Measurements from ENCODE around the gene CYRIA. TPM values are rescaled to one million over a fixed set of nuclear protein-coding genes. Genes with fewer than 3 reads are reported as not detected.

The CYRIA gene
- total RNA-seq, 1 donor from 2014 or later: 0.91 TPM

GRCh38 chr2:16680781-16681180, 15.1 kb upstream of the CYRIA start:
- Mint-ChIP-seq H3K27me3 (peaks cover 8% of the 10 kb centered on the region), H3K27ac (no peak overlapping the region), H3K36me3 (ENCODE audit: insufficient read depth) (no peaks in the 10 kb centered on the region), H3K4me3 (ENCODE audit: low read depth) (no peak overlapping the region), H3K4me1 (ENCODE audit: low read depth) (no peaks in the 10 kb centered on the region), H3K9me3 (ENCODE audit: low read depth) (peaks cover 5% of the 10 kb centered on the region)
- no peak for DNase-seq (ENCODE audit: low spot score, unreplicated experiment)
- no peak for TF ChIP-seq CTCF (IDR thresholded peaks at IDR 0.05; ENCODE audit: unreplicated experiment)

- no peak for TF ChIP-seq CTCF (IDR thresholded peaks at IDR 0.05; ENCODE audit: unreplicated experiment)
- peaks cover 8% of the 10 kb centered on the region for H3K27me3 Mint-ChIP-seq
- H3K9me3 Mint-ChIP-seq (ENCODE audit: low read depth): peaks cover 5% of the 10 kb centered on the region
- DNase-seq (ENCODE audit: low spot score, unreplicated experiment): no peak
- no peaks in the 10 kb centered on the region for H3K36me3 Mint-ChIP-seq (ENCODE audit: insufficient read depth)
- no peak overlapping the region for H3K4me3 Mint-ChIP-seq (ENCODE audit: low read depth)
- H3K4me1 Mint-ChIP-seq (ENCODE audit: low read depth): no peaks in the 10 kb centered on the region
- no peak overlapping the region for H3K27ac Mint-ChIP-seq
Measured at GRCh38 chr2:16680304-16680703, 14.7 kb upstream of the CYRIA start.

- Mint-ChIP-seq H3K9me3 (ENCODE audit: low read depth) (peaks cover 5% of the 10 kb centered on the region), H3K27ac (no peak overlapping the region), H3K4me3 (ENCODE audit: low read depth) (no peak overlapping the region), H3K27me3 (peaks cover 1% of the 10 kb centered on the region), H3K36me3 (ENCODE audit: insufficient read depth) (no peaks in the 10 kb centered on the region), H3K4me1 (ENCODE audit: low read depth) (no peaks in the 10 kb centered on the region)
- no peak for DNase-seq (ENCODE audit: low spot score, unreplicated experiment)
- TF ChIP-seq CTCF (IDR thresholded peaks at IDR 0.05; ENCODE audit: unreplicated experiment): no peak
Measured at GRCh38 chr2:16678964-16679363, 13.3 kb upstream of the CYRIA start.

DNA sequence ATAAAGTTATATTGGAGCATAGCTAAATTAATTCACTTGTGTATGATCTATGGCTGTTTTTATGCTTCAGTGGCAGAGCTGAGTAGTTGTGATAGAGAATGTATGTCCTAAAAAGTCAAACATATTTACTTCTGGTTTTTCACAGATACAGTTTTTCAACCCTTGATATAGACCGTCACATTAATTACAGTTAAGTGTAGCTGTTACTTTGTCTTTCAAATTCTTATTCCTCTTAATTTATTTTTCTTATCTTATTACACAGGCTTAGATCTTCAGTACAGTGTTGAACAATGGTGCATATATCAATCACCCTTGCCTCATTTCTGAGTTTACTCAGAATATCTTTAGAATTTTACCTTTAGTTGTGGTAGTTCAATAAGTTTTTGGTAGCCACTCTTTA, 12.2 kb upstream of the CYRIA start:
- no peak for TF ChIP-seq CTCF (IDR thresholded peaks at IDR 0.05; ENCODE audit: unreplicated experiment)
- H3K4me3 Mint-ChIP-seq (ENCODE audit: low read depth): no peak overlapping the region
- DNase-seq (ENCODE audit: low spot score, unreplicated experiment): no peak
- no peak overlapping the region for H3K27ac Mint-ChIP-seq
- peaks cover 5% of the 10 kb centered on the region for H3K9me3 Mint-ChIP-seq (ENCODE audit: low read depth)
- no peaks in the 10 kb centered on the region for H3K27me3 Mint-ChIP-seq
- no peaks in the 10 kb centered on the region for H3K36me3 Mint-ChIP-seq (ENCODE audit: insufficient read depth)
- H3K4me1 Mint-ChIP-seq (ENCODE audit: low read depth): no peaks in the 10 kb centered on the region

GRCh38 chr2:16675781-16676180, 10.1 kb upstream of the CYRIA start:
- H3K4me1 Mint-ChIP-seq (ENCODE audit: low read depth): no peaks in the 10 kb centered on the region
- no peaks in the 10 kb centered on the region for H3K36me3 Mint-ChIP-seq (ENCODE audit: insufficient read depth)
- H3K9me3 Mint-ChIP-seq (ENCODE audit: low read depth): peaks cover 5% of the 10 kb centered on the region
- DNase-seq (ENCODE audit: low spot score, unreplicated experiment): no peak
- TF ChIP-seq CTCF (IDR thresholded peaks at IDR 0.05; ENCODE audit: unreplicated experiment): no peak
- no peak overlapping the region for H3K4me3 Mint-ChIP-seq (ENCODE audit: low read depth)
- H3K27me3 Mint-ChIP-seq: no peaks in the 10 kb centered on the region
- H3K27ac Mint-ChIP-seq: no peak overlapping the region
